Measurements from ENCODE around the gene TBC1D23. TPM values are rescaled to one million over a fixed set of nuclear protein-coding genes. Genes with fewer than 3 reads are reported as not detected.

The TBC1D23 gene
- total and polyA plus RNA-seq, 7 donors: 9.9 to 47.8 (median 36.9) TPM

Other genes with a start within 250 kb of the TBC1D23 start
- 100 to 1,000 TPM in 3 of 4 donors, 10 to 100 TPM in 1; 78.5 to 274 (median 138) TPM for gene FILIP1L, start 146.5 kb upstream of the TBC1D23 start, total RNA-seq
- gene FILIP1L, start 146.5 kb upstream of the TBC1D23 start, polyA plus RNA-seq: 10 to 100 TPM in 2 of 3 donors, 1 to 10 TPM in 1; 9.2 to 28.0 (median 15.5) TPM
- 10 to 100 TPM; 36.8 to 60.7 (median 44.3) TPM for gene NIT2, start 73.8 kb downstream of the TBC1D23 start, total RNA-seq
- gene NIT2, start 73.8 kb downstream of the TBC1D23 start, polyA plus RNA-seq: 10 to 100 TPM; 15.3 to 25.3 (median 25.1) TPM
- 10 to 100 TPM; 67.8 to 94.5 (median 84.1) TPM for gene TOMM70, start 140.1 kb downstream of the TBC1D23 start, total RNA-seq
- 10 to 100 TPM; 51.1 to 97.2 (median 76.1) TPM for gene TOMM70, start 140.1 kb downstream of the TBC1D23 start, polyA plus RNA-seq
- 1 to 10 TPM; 1.6 to 3.2 (median 1.9) TPM for gene LNP1, start 140.5 kb downstream of the TBC1D23 start, total RNA-seq
- gene LNP1, start 140.5 kb downstream of the TBC1D23 start, polyA plus RNA-seq: 1 to 10 TPM in 2 of 3 donors, under 1 TPM in 1; 0.96 to 5.1 (median 1.2) TPM
- gene TMEM45A, start 231.6 kb downstream of the TBC1D23 start, total RNA-seq: 1 to 10 TPM; 1.5 to 2.2 (median 1.7) TPM
- gene TMEM45A, start 231.6 kb downstream of the TBC1D23 start, polyA plus RNA-seq: 1 to 10 TPM; 1.7 to 5.4 (median 1.9) TPM